WTC11 (cell line): ENCODE results near the gene SPTLC2.

Source experiments
- ATF6 ChIP-seq: sonication (generic); formaldehyde crosslinking; IDR thresholded peaks from 2 replicates; pipeline ENCODE4 v1.8.1; 2023; ENCODE audit warnings: mild to moderate bottlenecking, missing genetic modification reagents
- CREB1 ChIP-seq: sonication (generic); formaldehyde crosslinking; IDR thresholded peaks from 2 replicates; pipeline ENCODE4 v1.8.0; 2023; ENCODE audit warnings: mild to moderate bottlenecking, missing genetic modification reagents
- CTCF ChIP-seq: fragments of 200-600 bp; IDR thresholded peaks from 2 replicates; pipeline ENCODE4 v1.8.0; 2022; ENCODE audit warnings: antibody characterized with exemption
- ETV6 ChIP-seq: sonication (generic); formaldehyde crosslinking; IDR thresholded peaks from 2 replicates; pipeline ENCODE4 v1.8.1; 2022; ENCODE audit warnings: mild to moderate bottlenecking, missing genetic modification reagents
- SP1 ChIP-seq: sonication (generic); formaldehyde crosslinking; conservative IDR thresholded peaks from 2 replicates; pipeline ENCODE4 v1.8.1; 2022; ENCODE audit warnings: missing genetic modification reagents
- ZNF121 ChIP-seq: sonication (generic); formaldehyde crosslinking; IDR thresholded peaks from 2 replicates; pipeline ENCODE4 v1.8.0; 2023; ENCODE audit warnings: missing genetic modification reagents

GRCh38 chr14:77603031-77603430, 13.4 kb downstream of the SPTLC2 start:
- no peak for TF ChIP-seq CREB1
- TF ChIP-seq ZNF121 = no peak
- no peak for TF ChIP-seq ATF6 (CRISPR knock-in tag)
- no peak for TF ChIP-seq SP1 (CRISPR knock-in tag)
- TF ChIP-seq ETV6 (CRISPR knock-in tag) = no peak
- no peak for TF ChIP-seq CTCF
